HUES6 (cell line): ENCODE results near the gene LAIR1.
"Not testable (repeated sequence)": the region's sequence is repeated elsewhere in the genome, so short reads cannot be mapped to it uniquely, and the experiment has no call there.

ENCODE experiments used
- H3K27ac ChIP-seq: 2 replicates; pipeline ENCODE4 v1.7.0; 2013; ENCODE audit warnings: low read depth, mild to moderate bottlenecking, low read length, inconsistent platforms
- H3K27me3 ChIP-seq: 2 replicates; pipeline ENCODE4 v1.6.1; 2013; ENCODE audit warnings: low read length; ENCODE audit not compliant: control insufficient read depth, insufficient read depth
- H3K36me3 ChIP-seq: 2 replicates; pipeline ENCODE4 v1.6.1; 2013; ENCODE audit warnings: low read length; ENCODE audit not compliant: control insufficient read depth, insufficient read depth
- H3K4me1 ChIP-seq: 2 replicates; pipeline ENCODE4 v1.6.1; 2013; ENCODE audit warnings: low read length; ENCODE audit not compliant: control insufficient read depth, insufficient read depth
- H3K4me3 ChIP-seq: 2 replicates; pipeline ENCODE4 v1.5.1; 2013; ENCODE audit warnings: low read depth, low read length
- H3K9ac ChIP-seq: one replicate; pipeline ENCODE4 v1.6.1; 2013; ENCODE audit warnings: mild to moderate bottlenecking, low read length
- H3K9me3 ChIP-seq: 2 replicates; pipeline ENCODE4 v1.6.1; 2013; ENCODE audit warnings: low read depth, low read length; ENCODE audit not compliant: control insufficient read depth, insufficient read depth

LAIR1 gene

DNA sequence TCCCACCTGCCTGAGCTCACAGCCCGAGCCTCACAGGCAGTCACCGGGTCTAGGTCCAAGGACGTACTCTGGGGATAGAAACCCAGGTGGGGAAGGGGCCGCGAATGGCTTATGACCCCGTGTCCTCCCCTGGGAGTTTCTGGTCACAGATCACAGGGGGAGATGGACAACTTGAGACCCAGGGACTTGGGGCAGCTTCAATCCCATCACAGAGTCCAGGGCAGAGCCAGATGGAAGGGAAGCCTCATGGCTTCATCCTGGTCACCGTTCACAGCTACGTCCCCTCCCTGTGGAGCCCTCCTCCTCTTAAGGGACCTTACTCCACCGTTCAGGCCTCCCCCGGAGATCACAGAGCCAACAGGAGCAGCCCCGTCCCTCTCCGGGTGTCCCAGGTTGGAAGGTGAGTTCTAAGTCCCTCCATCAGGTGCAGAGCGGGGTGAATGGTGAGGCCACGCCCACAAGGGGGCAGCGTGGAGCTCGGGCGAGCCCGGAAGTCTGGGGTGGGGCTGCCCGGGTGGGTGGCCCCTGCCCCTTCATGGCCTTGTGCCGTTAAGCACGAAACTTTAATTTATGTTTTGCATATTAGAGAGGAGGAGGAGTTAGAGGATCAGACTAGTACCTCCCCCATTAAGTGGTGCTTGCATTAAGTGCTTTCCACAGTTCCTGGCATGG lies 5.4 kb downstream of the LAIR1 start:
- H3K36me3 ChIP-seq, H3K27me3 ChIP-seq: not testable (repeated sequence)

DNA sequence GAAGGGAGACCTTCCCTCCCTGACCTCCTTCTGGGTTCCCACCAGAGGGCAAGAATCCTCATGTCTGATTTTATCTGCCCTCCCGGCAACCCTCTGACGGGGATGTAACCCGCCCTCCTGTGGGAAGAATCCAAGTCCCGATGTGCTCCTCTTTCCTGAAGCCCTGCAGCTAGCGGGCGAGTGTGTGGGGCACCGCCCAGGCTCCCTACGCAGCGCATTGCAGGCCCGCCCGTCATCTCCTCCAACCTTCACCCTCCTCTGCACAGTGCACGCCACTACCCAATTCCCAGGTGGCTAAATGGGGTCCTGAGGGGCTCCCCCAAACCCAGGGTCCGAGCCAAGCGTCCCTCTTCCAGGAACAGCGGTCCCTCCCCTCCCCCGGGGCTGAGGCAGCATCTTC lies 7.3 kb downstream of the LAIR1 start:
- no peaks in the 10 kb centered on the region for H3K27me3 ChIP-seq
- no peaks in the 10 kb centered on the region for H3K9me3 ChIP-seq
- no peaks in the 10 kb centered on the region for H3K36me3 ChIP-seq
- H3K4me3 ChIP-seq = no peak overlapping the region
- no peaks in the 10 kb centered on the region for H3K4me1 ChIP-seq
- no peak overlapping the region for H3K9ac ChIP-seq
- no peak overlapping the region for H3K27ac ChIP-seq

More for the DNA sequence above, 5.4 kb downstream of the LAIR1 start:
- not testable (repeated sequence) for H3K4me1 ChIP-seq, H3K9ac ChIP-seq, H3K9me3 ChIP-seq, H3K4me3 ChIP-seq, H3K27ac ChIP-seq

DNA sequence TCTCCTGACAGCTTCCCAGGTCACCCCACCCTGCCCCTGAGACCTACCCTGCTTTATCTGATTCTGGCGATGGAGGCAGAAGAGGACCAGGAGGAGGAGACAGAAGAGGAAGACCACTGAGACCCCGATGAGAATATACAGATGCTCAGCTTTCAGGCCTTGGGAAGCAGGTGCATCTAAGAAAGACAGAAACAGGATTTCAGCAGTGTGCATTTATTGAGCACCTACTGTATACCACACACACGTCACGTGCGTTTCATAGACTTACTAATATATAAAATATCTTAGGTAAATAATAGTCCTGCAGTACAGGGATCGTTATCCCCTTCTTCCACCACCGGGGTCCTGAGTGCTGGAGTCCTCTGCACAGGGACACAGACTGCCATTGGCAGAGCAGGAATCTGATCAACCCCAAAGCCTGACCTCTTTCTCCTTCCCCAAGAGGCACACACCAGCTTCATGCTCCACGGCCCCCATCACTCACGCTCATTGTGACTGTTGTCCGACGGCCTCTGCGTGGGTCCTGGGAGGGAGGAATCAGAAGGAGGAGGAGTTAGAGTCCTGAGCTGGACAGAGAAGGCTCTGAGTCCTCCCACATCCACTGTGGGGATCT lies 8.2 kb downstream of the LAIR1 start:
- H3K9me3 ChIP-seq = no peaks in the 10 kb centered on the region
- no peak overlapping the region for H3K4me3 ChIP-seq
- H3K9ac ChIP-seq = no peak overlapping the region
- no peaks in the 10 kb centered on the region for H3K36me3 ChIP-seq
- no peaks in the 10 kb centered on the region; the same call in 1 of the 2 replicates for H3K27me3 ChIP-seq
- no peak overlapping the region for H3K27ac ChIP-seq
- no peaks in the 10 kb centered on the region for H3K4me1 ChIP-seq

DNA sequence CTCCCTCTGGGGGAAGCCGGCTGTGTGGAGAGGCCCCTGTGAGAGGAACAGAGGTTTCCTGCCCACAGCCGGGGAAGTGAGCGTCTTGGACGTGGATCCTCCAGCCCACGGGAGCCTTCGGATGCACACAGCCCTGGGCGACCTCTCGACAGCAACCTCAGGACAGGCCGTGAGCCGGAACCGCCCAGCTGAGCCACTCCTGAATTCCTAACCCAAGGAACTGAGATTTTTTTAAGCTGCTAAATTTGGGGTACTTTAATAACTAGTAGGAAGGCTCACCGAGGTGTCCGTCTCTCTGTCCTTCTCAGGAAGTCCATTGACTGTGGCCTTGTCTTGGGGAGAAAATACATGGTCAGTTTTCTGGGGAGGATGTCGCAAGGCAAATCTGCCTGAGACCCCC lies 9.1 kb downstream of the LAIR1 start:
- Histone ChIP-seq H3K9me3 (no peaks in the 10 kb centered on the region), H3K4me1 (no peaks in the 10 kb centered on the region), H3K4me3 (no peak overlapping the region), H3K36me3 (no peaks in the 10 kb centered on the region), H3K9ac (no peak overlapping the region), H3K27me3 (no peaks in the 10 kb centered on the region; the same call in 1 of the 2 replicates), H3K27ac (no peak overlapping the region)

DNA sequence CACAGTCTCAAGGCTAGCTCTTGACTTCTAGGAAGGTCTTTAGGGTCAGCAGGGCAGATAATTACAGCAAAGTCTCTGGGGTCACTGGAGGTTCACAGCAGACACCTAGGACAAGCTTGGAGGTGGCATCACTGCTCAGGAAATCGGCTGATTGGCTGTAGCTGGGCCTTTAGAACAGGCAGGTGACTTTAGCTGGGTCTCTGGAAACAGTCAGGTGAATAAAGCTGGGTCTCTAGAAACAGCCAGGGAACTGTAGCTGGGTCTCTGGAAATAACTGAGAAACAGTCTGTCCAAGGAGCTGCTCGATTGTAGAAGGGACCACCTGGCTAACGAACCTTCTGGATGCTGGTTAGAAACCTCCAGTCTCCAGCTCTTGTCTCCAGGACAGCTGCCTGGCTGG lies 10.0 kb downstream of the LAIR1 start:
- no peak overlapping the region for H3K9ac ChIP-seq
- H3K4me1 ChIP-seq = no peaks in the 10 kb centered on the region
- H3K36me3 ChIP-seq = no peaks in the 10 kb centered on the region
- no peaks in the 10 kb centered on the region for H3K9me3 ChIP-seq
- no peak overlapping the region for H3K27ac ChIP-seq
- no peak overlapping the region for H3K4me3 ChIP-seq
- H3K27me3 ChIP-seq = no peaks in the 10 kb centered on the region; the same call in 1 of the 2 replicates

DNA sequence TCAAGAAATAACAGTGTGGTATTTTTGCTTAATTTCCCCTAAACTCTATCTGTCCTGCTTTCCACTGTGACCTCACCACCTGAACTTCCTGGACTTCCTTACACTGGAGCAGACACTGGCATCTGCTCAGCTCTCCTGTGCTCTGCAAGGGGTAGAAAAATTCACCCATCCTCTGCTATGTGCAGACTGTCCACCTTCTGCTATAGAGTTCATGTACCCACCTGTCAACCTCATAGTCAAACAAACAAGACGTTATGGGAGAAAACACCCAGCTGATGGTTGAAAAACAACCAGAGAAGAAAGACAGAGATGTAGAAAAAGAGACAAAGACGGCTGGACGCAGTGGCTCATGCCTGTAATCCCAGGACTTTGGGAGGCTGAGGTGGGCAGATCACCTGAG lies 12.2 kb downstream of the LAIR1 start:
- Histone ChIP-seq H3K27ac (no peak overlapping the region), H3K4me3 (no peak overlapping the region), H3K4me1 (no peaks in the 10 kb centered on the region), H3K9me3 (no peaks in the 10 kb centered on the region), H3K27me3 (peaks cover 9% of the 10 kb centered on the region), H3K36me3 (no peaks in the 10 kb centered on the region), H3K9ac (no peak overlapping the region)

DNA sequence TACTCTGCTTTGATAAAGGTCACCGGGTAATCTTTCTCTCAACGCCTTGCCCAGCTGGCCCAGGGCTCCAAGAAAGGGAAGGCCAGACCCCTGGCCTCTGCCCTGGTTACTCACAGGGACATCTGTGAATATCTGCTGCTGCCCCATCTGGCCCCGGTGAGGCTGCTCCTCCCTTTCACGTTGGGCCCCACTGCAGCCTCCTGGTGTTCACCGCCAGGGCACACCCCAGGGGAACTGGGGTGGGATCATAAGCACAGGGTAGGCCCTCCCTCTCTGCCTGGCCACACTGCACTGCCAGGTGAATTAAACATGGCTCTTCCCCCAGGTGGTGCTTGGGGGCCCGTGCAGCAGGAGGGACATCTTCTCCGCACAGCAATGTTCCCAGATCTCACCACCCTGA lies 12.7 kb downstream of the LAIR1 start:
- Histone ChIP-seq H3K9me3 (no peaks in the 10 kb centered on the region), H3K27me3 (peaks cover 11% of the 10 kb centered on the region), H3K36me3 (no peaks in the 10 kb centered on the region), H3K9ac (no peak overlapping the region), H3K4me1 (no peaks in the 10 kb centered on the region), H3K4me3 (no peak overlapping the region), H3K27ac (no peak overlapping the region)

DNA sequence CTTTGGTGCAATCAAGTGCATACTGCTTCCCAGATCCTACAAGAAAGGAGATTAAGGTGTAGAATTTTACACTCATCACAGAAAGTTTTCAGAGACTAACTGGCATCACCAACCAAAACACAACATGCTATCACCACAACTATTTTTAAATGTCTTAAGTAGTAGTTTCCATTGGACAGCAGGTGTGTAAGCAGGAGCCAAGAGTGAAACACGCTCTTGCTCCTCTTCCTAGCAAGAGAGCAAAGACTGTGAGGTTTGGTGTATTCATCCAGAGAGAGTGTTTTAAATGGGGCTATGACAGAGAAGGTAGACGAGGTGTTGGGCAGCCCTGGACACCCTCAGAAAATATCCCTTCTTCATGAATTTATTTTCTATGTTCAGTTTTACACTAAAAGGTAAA lies 13.3 kb downstream of the LAIR1 start:
- Histone ChIP-seq H3K9ac (no peak overlapping the region), H3K27me3 (peaks cover 15% of the 10 kb centered on the region), H3K4me1 (no peaks in the 10 kb centered on the region), H3K36me3 (no peaks in the 10 kb centered on the region), H3K9me3 (no peaks in the 10 kb centered on the region), H3K4me3 (no peak overlapping the region), H3K27ac (no peak overlapping the region)

DNA sequence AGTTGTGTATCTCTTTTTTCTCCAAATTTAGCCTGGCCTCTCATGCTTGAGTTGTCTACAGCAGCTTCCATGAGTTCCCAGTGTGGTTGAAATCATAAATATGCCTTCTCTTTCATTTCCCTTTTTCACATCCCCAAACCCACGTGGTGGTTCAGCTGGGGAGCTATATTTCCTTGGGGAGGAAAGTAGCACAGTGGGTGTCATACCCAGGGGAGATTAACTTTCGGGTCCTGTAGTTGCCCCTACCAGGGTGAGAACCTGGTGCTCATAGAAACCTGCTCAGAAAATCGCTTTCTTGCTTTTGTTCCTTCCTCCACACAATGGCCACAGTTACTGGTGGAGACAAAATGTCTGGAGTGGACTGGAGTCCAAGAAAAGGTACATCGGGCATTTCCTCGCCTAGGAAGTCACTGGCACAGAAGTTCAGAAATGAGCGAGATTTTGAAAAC lies 18.8 kb downstream of the LAIR1 start:
- H3K9me3 ChIP-seq = no peaks in the 10 kb centered on the region
- no peak overlapping the region for H3K27ac ChIP-seq
- no peaks in the 10 kb centered on the region for H3K36me3 ChIP-seq
- no peak overlapping the region for H3K4me3 ChIP-seq
- no peak overlapping the region for H3K9ac ChIP-seq
- H3K4me1 ChIP-seq = no peaks in the 10 kb centered on the region
- H3K27me3 ChIP-seq = peaks cover 15% of the 10 kb centered on the region

DNA sequence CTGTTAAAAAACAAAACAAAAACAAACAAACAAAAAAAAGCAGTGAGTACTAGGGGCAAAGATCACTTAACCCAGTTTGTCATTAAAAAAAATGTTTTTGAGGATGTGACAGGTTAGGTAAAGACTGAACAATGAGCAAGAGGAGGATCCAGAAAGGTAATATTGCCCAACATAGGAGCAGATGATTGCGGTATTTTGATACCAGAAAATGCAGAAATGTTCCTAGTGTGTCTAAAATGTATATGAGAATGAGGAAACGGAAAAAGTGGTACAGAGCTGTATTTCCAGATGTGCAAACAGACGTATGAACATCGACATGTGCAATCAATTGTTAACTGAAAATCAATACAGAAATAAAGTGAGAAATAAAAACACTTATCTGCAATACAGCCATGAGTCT lies 20.9 kb downstream of the LAIR1 start:
- no peak overlapping the region for H3K4me3 ChIP-seq
- no peaks in the 10 kb centered on the region for H3K4me1 ChIP-seq
- H3K27ac ChIP-seq = no peak overlapping the region
- no peaks in the 10 kb centered on the region for H3K9me3 ChIP-seq
- peaks cover 9% of the 10 kb centered on the region for H3K27me3 ChIP-seq
- H3K36me3 ChIP-seq = no peaks in the 10 kb centered on the region
- no peak overlapping the region for H3K9ac ChIP-seq

DNA sequence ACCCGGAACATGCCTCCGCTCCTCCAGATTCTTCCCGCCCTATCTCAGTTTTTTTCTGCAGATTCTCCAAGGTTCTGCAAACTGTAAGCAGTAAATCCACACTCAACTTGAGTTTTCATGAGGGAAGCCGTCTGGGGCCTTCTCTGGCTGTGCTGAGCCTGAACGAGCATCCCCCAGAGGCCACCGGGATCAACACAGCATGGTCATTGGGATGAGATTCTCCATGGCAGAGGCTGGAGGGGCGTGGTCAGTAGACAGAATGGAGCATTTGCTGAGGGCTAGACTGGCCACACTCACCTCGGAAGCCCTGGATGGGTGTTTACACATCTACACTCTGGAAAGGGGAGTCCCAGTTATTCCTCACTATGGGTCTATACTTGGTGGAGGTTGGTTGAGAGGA lies 23.4 kb downstream of the LAIR1 start:
- Histone ChIP-seq H3K9me3 (no peaks in the 10 kb centered on the region), H3K4me3 (no peak overlapping the region), H3K27ac (no peak overlapping the region), H3K27me3 (no peaks in the 10 kb centered on the region), H3K36me3 (no peaks in the 10 kb centered on the region), H3K9ac (no peak overlapping the region), H3K4me1 (peaks cover 5% of the 10 kb centered on the region; the same call in 1 of the 2 replicates)
